Endothelial cell of umbilical vein (primary cell): ENCODE measurements around the gene CCDC107.

Experiments used
- EZH2 ChIP-seq: IDR thresholded peaks from 2 replicates; pipeline ENCODE4 v1.6.1; 2012; ENCODE audit warnings: borderline replicate concordance, low read depth, mild to moderate bottlenecking, moderate library complexity, low read length, inconsistent platforms; ENCODE audit not compliant: severe bottlenecking
- FOS ChIP-seq: IDR thresholded peaks from 2 replicates; pipeline ENCODE4 v1.6.1; 2011; ENCODE audit warnings: mild to moderate bottlenecking, low read length, moderate library complexity, borderline replicate concordance; ENCODE audit not compliant: insufficient read depth
- GATA2 ChIP-seq: IDR thresholded peaks from 2 replicates; pipeline ENCODE4 v1.7.0; 2011; ENCODE audit warnings: low read depth, mild to moderate bottlenecking, moderate library complexity, mixed read lengths, low read length; ENCODE audit not compliant: insufficient read length, insufficient read depth
- JUN ChIP-seq: IDR thresholded peaks from 2 replicates; pipeline ENCODE4 v1.6.1; 2011; ENCODE audit warnings: borderline replicate concordance, low read depth; ENCODE audit not compliant: insufficient read length, insufficient read depth
- MYC ChIP-seq: IDR thresholded peaks from one replicate; pipeline ENCODE4 v1.6.1; 2011; ENCODE audit warnings: mild to moderate bottlenecking, low read depth, low read length
- POLR2A ChIP-seq: IDR thresholded peaks from 2 replicates; pipeline ENCODE4 v1.6.1; 2012; ENCODE audit warnings: low read depth, mild to moderate bottlenecking, control low read depth, low read length
- POLR2AphosphoS5 ChIP-seq: IDR thresholded peaks from 2 replicates; pipeline ENCODE4 v1.6.1; 2012; ENCODE audit warnings: low read depth, mild to moderate bottlenecking, control low read depth, low read length, moderate library complexity; ENCODE audit not compliant: insufficient read depth
- TF ChIP-seq, protein P1 (sequence below), 2 donors: IDR thresholded peaks; 1 replicate in 1 of 2; 2 replicates in 1 of 2; pipeline ENCODE4 v1.5.1; 2011; ENCODE audit warnings: low read length in 2 of 2, mild to moderate bottlenecking in 2 of 2, moderate library complexity in 2 of 2, control low read depth in 1 of 2, inconsistent platforms in 1 of 2, low read depth in 1 of 2; ENCODE audit not compliant: insufficient read depth in 1 of 2; ENCODE audit errors: extremely low read depth in 1 of 2
- TF ChIP-seq, protein P2 (sequence below): IDR thresholded peaks from 2 replicates; pipeline ENCODE4 v1.6.1; 2011; ENCODE audit not compliant: insufficient read depth, insufficient read length

DNA sequence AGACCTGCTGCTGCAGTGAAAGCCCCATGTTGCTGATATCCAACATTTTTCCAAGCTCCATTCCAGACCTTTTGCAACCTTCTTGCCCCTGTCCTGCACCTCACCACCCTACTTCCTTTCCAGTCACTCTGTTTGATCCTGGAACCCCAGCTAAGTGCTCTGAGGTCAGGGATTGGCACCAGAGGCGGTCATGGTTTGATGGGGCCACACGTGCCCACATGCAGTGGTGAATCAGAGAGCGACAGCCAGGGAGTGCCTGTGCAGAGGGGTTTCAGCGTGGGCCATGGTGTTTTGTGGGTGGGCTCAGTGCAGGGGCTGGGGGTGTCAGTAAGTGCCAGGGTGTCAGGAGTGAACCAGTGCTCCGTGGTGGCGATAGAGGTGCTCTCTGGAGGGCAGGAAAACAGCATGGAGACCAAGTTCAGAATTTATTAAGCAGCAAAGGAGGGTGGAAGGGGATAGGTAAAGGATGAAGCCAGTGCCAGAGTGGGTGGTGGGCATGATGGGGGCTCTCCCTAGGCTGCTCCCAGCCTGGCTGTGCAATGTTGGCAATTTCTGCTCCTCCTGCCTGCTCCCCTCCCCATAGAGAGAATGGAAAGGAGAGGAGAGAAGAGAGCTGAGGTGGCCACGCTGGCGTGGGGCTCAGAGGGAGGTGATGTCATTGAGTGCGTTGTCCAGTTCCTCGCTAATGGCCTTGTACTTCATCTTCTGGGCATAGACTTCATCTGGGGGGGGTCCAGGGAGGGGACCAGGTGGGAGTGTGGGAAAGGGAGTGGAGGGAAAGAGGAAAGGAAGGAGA, 24.6 kb downstream of the CCDC107 start:
- TF ChIP-seq, protein P1, sequence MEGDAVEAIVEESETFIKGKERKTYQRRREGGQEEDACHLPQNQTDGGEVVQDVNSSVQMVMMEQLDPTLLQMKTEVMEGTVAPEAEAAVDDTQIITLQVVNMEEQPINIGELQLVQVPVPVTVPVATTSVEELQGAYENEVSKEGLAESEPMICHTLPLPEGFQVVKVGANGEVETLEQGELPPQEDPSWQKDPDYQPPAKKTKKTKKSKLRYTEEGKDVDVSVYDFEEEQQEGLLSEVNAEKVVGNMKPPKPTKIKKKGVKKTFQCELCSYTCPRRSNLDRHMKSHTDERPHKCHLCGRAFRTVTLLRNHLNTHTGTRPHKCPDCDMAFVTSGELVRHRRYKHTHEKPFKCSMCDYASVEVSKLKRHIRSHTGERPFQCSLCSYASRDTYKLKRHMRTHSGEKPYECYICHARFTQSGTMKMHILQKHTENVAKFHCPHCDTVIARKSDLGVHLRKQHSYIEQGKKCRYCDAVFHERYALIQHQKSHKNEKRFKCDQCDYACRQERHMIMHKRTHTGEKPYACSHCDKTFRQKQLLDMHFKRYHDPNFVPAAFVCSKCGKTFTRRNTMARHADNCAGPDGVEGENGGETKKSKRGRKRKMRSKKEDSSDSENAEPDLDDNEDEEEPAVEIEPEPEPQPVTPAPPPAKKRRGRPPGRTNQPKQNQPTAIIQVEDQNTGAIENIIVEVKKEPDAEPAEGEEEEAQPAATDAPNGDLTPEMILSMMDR (IDR thresholded peaks at IDR 0.05; ENCODE audit: extremely low read depth in 1 of 2, insufficient read depth in 1 of 2, low read depth in 1 of 2, low read length in 2 of 2) = no peak
- TF ChIP-seq POLR2A (no peak), EZH2 (no peak), POLR2AphosphoS5 (no peak), MYC (no peak), FOS (no peak), JUN (no peak), GATA2 (no peak)
- TF ChIP-seq, protein P2, sequence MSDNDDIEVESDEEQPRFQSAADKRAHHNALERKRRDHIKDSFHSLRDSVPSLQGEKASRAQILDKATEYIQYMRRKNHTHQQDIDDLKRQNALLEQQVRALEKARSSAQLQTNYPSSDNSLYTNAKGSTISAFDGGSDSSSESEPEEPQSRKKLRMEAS = no peak
